A673 (cell line): ENCODE measurements around the gene CPPED1.

Experiments
- CTCF ChIP-seq: fragments of 300-800, 200-600 bp; sonication (generic); conservative IDR thresholded peaks from 2 replicates; pipeline ENCODE4 v1.5.1; 2017; ENCODE audit warnings: low read depth, mild to moderate bottlenecking, antibody characterized with exemption, low read length, moderate library complexity, mixed read lengths
- EZH2 ChIP-seq: fragments of 200-600 bp; sonication (generic); IDR thresholded peaks from 2 replicates; pipeline ENCODE4 v1.6.1; 2017; ENCODE audit warnings: borderline replicate concordance, low read depth, mild to moderate bottlenecking, mixed read lengths, antibody characterized with exemption, low read length; ENCODE audit not compliant: poor library complexity, severe bottlenecking

GRCh38 chr16:12819126-12820117 is 15.7 kb upstream of the CPPED1 start:
- TF ChIP-seq CTCF = peak; percentile 81
- TF ChIP-seq EZH2 = no peak
